Measurements from ENCODE around the gene CUBN. TPM values are rescaled to one million over a fixed set of nuclear protein-coding genes. Genes with fewer than 3 reads are reported as not detected.

Gene CUBN
- total RNA-seq, 1 experiment from 2014 or later: 1.3 TPM

DNA sequence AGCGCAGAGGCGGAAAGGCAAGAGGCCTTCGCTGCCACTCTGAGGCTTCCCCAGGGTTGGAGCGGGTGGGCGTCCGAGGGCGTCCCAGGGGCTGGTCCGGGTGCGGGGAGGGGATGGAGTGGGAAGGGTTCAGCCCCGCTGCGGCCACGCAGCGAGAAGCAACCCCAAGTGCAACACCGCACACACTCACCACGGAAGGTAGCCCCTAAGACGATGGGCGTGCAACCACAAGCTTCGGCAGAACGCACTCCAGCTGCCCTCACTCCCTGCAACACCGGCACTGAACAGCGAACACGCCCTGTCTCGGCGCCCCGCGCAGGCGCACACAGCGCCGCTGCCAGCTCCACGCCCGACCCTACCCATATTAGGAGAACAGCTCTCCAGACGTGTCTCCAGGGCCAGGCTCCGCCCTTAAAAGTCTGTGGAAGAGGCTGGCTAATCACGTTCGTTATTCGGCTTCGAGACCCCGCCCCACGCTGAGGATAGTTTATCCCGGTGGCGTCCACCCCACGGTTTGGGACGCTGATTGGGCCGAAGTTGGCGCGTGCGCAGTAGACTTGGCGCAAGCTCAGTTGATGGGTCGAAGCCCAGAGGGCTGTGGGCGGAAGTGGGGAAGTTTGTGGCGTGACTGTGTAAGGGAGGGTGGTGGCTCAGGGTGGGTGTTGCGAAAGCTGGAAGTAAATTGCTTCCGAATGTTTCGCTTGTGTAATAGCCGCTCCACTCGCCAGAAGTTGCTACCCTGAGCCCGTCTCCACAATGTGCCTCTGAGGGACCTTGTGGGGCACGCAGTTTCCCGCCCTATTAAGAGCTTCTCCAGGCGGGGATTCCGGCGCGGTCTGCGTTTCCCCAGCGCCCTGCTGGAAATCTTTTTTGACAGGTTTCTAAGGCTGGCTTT, 312.2 kb downstream of the CUBN start, which contains the start of gene RSU1:
Gene RSU1 (minus strand): TSS at position 300 of the 895 bp plus-strand sequence. CDS start 343 bp downstream, outside the sequence.
- ATAC-seq (peak; percentile 98), DNase-seq (ENCODE audit: low read depth, low spot score) (peak; percentile 98)
- BruUV-seq (replicated peaks): no TSS peak
- H3K4me3 ChIP-seq (ENCODE audit: low read depth in 2 of 2, low read length in 2 of 2): peak within 1 kb of the TSS; percentile 86 to 92
- no peaks in the 10 kb centered on the region for H3K27me3 ChIP-seq (ENCODE audit: control insufficient read depth, insufficient read depth, low read length)
- POLR2A ChIA-PET: interaction anchor here (0.5 to 0.8 kb wide), 4 partner anchors 181 to 961 kb away, joined by 3 to 6 read pairs (median 4); no protein-coding TSS in a partner anchor
- peaks cover 10% of the 10 kb centered on the region; the same call in 1 of the 2 replicates for H3K4me1 ChIP-seq (ENCODE audit: control insufficient read depth, insufficient read depth, low read length)
- no peaks in the 10 kb centered on the region for H3K36me3 ChIP-seq (ENCODE audit: control insufficient read depth, insufficient read depth, low read length)
- H3K9me3 ChIP-seq (ENCODE audit: control insufficient read depth, insufficient read depth, low read depth, low read length): peaks cover 3% of the 10 kb centered on the region; the same call in 1 of the 2 replicates
- in situ Hi-C loops (cut with HindIII; ENCODE audit: low pct_unique_long_range_greater_than_20kb, low sequenced_read_pairs) (no loop called here), intact Hi-C loops (cut with micrococcal nuclease; ENCODE audit: unreplicated experiment) (no loop called here)
- peak within 1 kb of the TSS; percentile 85 for H3K27ac ChIP-seq (ENCODE audit: low read length)
- CTCF ChIA-PET: no interaction called here
- TF ChIP-seq, protein P1, sequence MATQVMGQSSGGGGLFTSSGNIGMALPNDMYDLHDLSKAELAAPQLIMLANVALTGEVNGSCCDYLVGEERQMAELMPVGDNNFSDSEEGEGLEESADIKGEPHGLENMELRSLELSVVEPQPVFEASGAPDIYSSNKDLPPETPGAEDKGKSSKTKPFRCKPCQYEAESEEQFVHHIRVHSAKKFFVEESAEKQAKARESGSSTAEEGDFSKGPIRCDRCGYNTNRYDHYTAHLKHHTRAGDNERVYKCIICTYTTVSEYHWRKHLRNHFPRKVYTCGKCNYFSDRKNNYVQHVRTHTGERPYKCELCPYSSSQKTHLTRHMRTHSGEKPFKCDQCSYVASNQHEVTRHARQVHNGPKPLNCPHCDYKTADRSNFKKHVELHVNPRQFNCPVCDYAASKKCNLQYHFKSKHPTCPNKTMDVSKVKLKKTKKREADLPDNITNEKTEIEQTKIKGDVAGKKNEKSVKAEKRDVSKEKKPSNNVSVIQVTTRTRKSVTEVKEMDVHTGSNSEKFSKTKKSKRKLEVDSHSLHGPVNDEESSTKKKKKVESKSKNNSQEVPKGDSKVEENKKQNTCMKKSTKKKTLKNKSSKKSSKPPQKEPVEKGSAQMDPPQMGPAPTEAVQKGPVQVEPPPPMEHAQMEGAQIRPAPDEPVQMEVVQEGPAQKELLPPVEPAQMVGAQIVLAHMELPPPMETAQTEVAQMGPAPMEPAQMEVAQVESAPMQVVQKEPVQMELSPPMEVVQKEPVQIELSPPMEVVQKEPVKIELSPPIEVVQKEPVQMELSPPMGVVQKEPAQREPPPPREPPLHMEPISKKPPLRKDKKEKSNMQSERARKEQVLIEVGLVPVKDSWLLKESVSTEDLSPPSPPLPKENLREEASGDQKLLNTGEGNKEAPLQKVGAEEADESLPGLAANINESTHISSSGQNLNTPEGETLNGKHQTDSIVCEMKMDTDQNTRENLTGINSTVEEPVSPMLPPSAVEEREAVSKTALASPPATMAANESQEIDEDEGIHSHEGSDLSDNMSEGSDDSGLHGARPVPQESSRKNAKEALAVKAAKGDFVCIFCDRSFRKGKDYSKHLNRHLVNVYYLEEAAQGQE (IDR thresholded peaks at IDR 0.05; ENCODE audit: insufficient read depth in 1 of 2, low read depth in 2 of 2, low read length in 1 of 2): no peak
- no peak for TF ChIP-seq TCF7L2 (IDR thresholded peaks at IDR 0.05; ENCODE audit: low read depth, low read length)
- TF ChIP-seq POLR2AphosphoS5 (IDR thresholded peaks at IDR 0.05; ENCODE audit: low read depth, low read length): peak; percentile 67
- TF ChIP-seq, protein P2, sequence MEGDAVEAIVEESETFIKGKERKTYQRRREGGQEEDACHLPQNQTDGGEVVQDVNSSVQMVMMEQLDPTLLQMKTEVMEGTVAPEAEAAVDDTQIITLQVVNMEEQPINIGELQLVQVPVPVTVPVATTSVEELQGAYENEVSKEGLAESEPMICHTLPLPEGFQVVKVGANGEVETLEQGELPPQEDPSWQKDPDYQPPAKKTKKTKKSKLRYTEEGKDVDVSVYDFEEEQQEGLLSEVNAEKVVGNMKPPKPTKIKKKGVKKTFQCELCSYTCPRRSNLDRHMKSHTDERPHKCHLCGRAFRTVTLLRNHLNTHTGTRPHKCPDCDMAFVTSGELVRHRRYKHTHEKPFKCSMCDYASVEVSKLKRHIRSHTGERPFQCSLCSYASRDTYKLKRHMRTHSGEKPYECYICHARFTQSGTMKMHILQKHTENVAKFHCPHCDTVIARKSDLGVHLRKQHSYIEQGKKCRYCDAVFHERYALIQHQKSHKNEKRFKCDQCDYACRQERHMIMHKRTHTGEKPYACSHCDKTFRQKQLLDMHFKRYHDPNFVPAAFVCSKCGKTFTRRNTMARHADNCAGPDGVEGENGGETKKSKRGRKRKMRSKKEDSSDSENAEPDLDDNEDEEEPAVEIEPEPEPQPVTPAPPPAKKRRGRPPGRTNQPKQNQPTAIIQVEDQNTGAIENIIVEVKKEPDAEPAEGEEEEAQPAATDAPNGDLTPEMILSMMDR (IDR thresholded peaks at IDR 0.05): no peak
- 0 out of 2 replicates have a peak, but pooled peaks have one; percentile 48 for TF ChIP-seq SIN3A (IDR thresholded peaks at IDR 0.05; ENCODE audit: borderline replicate concordance, insufficient read depth, low read depth, low read length)

DNA sequence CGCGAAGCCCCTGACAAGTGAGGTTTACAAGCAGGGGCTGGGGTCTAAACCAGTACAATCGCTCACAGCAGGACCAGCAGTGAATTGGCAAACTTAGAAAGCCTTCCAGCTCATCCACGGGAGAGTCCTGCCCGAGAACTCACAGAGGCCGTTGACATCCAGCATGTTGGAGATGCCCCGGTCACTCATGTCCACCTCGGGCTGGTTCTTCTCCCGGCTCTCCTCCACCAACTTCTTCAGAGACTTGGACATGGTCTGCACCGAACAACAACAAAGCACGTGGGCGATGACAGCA, 312.8 kb downstream of the CUBN start:
- BruUV-seq (replicated peaks): no TSS peak
- in situ Hi-C loops (cut with HindIII; ENCODE audit: low pct_unique_long_range_greater_than_20kb, low sequenced_read_pairs) (no loop called here), intact Hi-C loops (cut with micrococcal nuclease; ENCODE audit: unreplicated experiment) (no loop called here)
- Histone ChIP-seq H3K27me3 (ENCODE audit: control insufficient read depth, insufficient read depth, low read length) (no peaks in the 10 kb centered on the region), H3K4me3 (ENCODE audit: low read depth in 2 of 2, low read length in 2 of 2) (peak overlapping the region; percentile 86 to 92), H3K9me3 (ENCODE audit: control insufficient read depth, insufficient read depth, low read depth, low read length) (no peaks in the 10 kb centered on the region), H3K36me3 (ENCODE audit: control insufficient read depth, insufficient read depth, low read length) (no peaks in the 10 kb centered on the region), H3K4me1 (ENCODE audit: control insufficient read depth, insufficient read depth, low read length) (peaks cover 10% of the 10 kb centered on the region; the same call in 1 of the 2 replicates), H3K27ac (ENCODE audit: low read length) (peak overlapping the region; percentile 85)
- ChIA-PET POLR2A (interaction anchor here (0.6 kb wide), 1 partner anchor 180 kb away, joined by 3 read pairs; no protein-coding TSS in a partner anchor), CTCF (no interaction called here)
- ATAC-seq (no peak; the same call in 1 of the 2 replicates), DNase-seq (ENCODE audit: low read depth, low spot score) (no peak)
- TF ChIP-seq POLR2AphosphoS5 (IDR thresholded peaks at IDR 0.05; ENCODE audit: low read depth, low read length) (no peak), SIN3A (IDR thresholded peaks at IDR 0.05; ENCODE audit: borderline replicate concordance, insufficient read depth, low read depth, low read length) (no peak), TCF7L2 (IDR thresholded peaks at IDR 0.05; ENCODE audit: low read depth, low read length) (no peak)
- TF ChIP-seq, protein P1 (IDR thresholded peaks at IDR 0.05; ENCODE audit: insufficient read depth in 1 of 2, low read depth in 2 of 2, low read length in 1 of 2): no peak
- TF ChIP-seq, protein P2 (IDR thresholded peaks at IDR 0.05): no peak

All from Panc1 (cell line).